Measurements from ENCODE around the gene FFAR1.
"Not testable (repeated sequence)": the region's sequence is repeated elsewhere in the genome, so short reads cannot be mapped to it uniquely, and the experiment has no call there.

FFAR1 gene

DNA sequence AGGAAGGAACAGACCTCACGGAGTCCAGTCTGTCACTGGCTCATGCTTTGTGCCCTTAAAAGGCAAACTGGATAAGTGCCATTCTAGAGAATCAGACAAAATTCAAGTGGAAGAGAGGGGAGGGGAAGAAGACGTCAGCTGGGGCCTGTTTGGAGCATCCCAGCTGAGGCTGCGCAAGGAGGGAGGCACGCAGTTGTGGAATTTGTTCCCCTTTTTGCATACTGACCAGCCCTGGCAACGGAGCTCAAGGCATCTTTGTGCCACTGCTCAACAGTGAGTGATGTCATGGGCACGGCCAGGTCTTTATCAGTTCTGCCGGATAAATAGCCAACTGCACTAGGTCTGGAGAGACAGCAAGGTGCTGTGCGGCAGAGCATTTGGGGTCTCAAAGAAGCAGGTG lies 23.0 kb downstream of the FFAR1 start, which contains the start of gene GPR42:
GPR42 (plus strand) TSS at position 347 of the 400 bp plus-strand sequence. CDS start 292 bp downstream, outside the sequence.
- H3K4me3 ChIP-seq (ENCODE audit: low read length) = no peak within 1 kb of the TSS
- TF ChIP-seq ZNF274 (IDR thresholded peaks at IDR 0.05; ENCODE audit: low read depth, low read length) = no peak

GRCh38 chr19:35373492-35373891 lies 25.8 kb downstream of the FFAR1 start:
- TF ChIP-seq ZNF274 (IDR thresholded peaks at IDR 0.05; ENCODE audit: low read depth, low read length) = no peak

DNA sequence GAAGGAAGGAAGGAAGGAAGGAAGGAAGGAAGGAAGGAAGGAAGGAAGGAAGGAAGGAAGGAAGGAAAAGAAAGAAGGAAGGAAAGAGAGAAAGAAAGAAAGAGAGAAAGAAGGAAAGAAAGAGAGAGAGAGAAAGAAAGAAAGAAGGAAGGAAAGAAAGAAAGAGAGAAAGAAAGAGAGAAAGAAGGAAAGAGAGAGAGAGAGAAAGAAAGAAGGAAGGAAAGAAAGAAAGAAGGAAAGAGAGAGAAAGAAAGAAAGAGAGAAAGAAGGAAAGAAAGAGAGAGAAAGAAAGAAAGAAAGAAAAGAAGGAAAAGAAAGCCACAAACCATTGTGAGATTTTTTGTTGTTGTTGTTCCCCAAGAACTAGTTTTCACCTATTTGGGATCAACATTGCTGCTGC lies 26.3 kb downstream of the FFAR1 start:
- H3K4me3 ChIP-seq (ENCODE audit: low read length) = not testable (repeated sequence)

More at GRCh38 chr19:35373492-35373891, 25.8 kb downstream of the FFAR1 start:
- no peak overlapping the region for H3K4me3 ChIP-seq (ENCODE audit: low read length)

DNA sequence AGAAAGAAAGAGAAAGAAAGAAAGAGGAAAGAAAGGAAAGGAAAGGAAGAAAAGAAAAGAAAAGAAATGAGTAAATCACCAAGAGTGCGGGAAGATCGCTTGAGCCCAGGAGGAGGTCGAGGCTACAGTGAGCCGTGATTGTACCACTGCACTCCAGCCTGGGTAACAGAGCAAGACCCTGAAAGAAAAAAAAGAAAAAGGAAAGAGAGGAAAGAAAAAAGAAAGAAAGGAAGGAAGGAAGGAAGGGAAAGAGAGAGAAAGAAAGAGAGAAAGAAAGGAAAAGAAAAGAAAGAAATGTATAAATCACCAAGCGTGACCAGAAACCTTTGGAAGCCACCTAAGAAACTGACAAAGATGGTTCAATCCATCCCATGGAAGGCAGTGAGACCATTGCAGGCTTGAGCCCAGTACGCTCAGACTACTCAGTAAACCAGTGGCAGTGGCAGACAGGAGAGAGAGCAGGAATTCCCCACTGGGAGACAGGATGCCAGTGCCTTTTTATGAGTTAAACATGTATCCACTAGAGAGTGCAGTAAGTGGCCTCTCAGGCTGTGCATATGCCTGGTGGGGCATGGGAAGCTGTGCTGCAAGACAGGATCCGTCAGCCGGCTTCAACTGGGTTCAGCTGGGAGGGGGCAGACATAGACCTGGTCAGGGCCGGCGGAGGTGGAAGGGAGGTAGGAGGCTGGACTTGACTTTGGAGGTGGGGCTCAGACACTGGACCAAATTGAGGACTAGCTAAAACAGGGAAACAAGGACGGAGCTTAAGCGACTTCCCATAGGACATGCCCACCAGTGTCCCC lies 28.0 kb downstream of the FFAR1 start:
- no peak for TF ChIP-seq ZNF274 (IDR thresholded peaks at IDR 0.05; ENCODE audit: low read depth, low read length)
- no peak overlapping the region for H3K4me3 ChIP-seq (ENCODE audit: low read length)

- no peak overlapping the region for H3K4me3 ChIP-seq (ENCODE audit: low read length)
- TF ChIP-seq ZNF274 (IDR thresholded peaks at IDR 0.05; ENCODE audit: low read depth, low read length) = no peak
Observed at GRCh38 chr19:35377656-35378055, 30.0 kb downstream of the FFAR1 start.

GRCh38 chr19:35378356-35378755 lies 30.7 kb downstream of the FFAR1 start:
- TF ChIP-seq ZNF274 (IDR thresholded peaks at IDR 0.05; ENCODE audit: low read depth, low read length) = no peak
- no peak overlapping the region for H3K4me3 ChIP-seq (ENCODE audit: low read length)

GRCh38 chr19:35379545-35379944 lies 31.8 kb downstream of the FFAR1 start:
- not testable (repeated sequence) for H3K4me3 ChIP-seq (ENCODE audit: low read length)

GRCh38 chr19:35379992-35380391 lies 32.3 kb downstream of the FFAR1 start:
- H3K4me3 ChIP-seq (ENCODE audit: low read length) = no peak overlapping the region
- no peak for TF ChIP-seq ZNF274 (IDR thresholded peaks at IDR 0.05; ENCODE audit: low read depth, low read length)

GRCh38 chr19:35380450-35381124 lies 32.9 kb downstream of the FFAR1 start:
- H3K4me3 ChIP-seq (ENCODE audit: low read length) = no peak overlapping the region
- no peak for TF ChIP-seq ZNF274 (IDR thresholded peaks at IDR 0.05; ENCODE audit: low read depth, low read length)

DNA sequence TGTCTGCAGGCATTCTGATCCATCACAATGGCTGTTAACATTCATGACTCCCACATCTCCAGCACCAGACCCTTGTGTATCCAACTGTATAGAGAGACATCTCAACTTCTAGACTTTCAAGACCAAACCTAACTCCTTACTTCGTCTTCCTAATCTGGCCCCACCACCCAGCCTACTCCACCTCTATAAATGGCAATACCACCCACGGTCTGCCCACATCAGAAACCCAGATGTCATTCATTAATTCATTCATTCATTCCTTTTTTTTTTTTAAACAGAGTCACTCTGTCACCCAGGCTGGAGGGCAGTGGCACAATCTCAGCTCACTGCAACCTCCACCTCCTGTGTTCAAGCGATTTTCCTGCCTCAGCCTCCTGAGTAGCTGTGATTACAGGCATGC lies 33.6 kb downstream of the FFAR1 start:
- no peak for TF ChIP-seq ZNF274 (IDR thresholded peaks at IDR 0.05; ENCODE audit: low read depth, low read length)
- no peak overlapping the region for H3K4me3 ChIP-seq (ENCODE audit: low read length)

DNA sequence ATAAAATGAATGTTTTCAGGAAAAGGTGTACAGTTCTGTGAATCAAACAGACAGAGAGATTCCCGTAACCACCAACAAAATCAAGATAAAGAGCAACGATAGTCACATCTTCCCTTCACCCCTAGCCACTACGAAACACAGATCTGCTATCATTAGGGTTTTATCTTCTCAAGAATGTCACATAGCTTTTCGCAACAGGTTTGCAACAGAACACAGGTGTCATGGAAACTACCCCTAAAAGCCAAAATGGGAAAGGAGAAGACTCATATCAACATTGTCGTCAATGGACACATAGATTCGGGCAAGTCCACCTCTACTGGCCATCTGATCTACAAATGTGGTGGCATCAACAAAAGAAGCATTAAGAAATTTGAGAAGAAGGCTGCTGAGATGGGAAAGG lies 34.2 kb downstream of the FFAR1 start:
- H3K4me3 ChIP-seq (ENCODE audit: low read length) = no peak overlapping the region
- no peak for TF ChIP-seq ZNF274 (IDR thresholded peaks at IDR 0.05; ENCODE audit: low read depth, low read length)

- no peak overlapping the region for H3K4me3 ChIP-seq (ENCODE audit: low read length)
- no peak for TF ChIP-seq ZNF274 (IDR thresholded peaks at IDR 0.05; ENCODE audit: low read depth, low read length)
Observed at GRCh38 chr19:35383536-35383935, 35.8 kb downstream of the FFAR1 start.

DNA sequence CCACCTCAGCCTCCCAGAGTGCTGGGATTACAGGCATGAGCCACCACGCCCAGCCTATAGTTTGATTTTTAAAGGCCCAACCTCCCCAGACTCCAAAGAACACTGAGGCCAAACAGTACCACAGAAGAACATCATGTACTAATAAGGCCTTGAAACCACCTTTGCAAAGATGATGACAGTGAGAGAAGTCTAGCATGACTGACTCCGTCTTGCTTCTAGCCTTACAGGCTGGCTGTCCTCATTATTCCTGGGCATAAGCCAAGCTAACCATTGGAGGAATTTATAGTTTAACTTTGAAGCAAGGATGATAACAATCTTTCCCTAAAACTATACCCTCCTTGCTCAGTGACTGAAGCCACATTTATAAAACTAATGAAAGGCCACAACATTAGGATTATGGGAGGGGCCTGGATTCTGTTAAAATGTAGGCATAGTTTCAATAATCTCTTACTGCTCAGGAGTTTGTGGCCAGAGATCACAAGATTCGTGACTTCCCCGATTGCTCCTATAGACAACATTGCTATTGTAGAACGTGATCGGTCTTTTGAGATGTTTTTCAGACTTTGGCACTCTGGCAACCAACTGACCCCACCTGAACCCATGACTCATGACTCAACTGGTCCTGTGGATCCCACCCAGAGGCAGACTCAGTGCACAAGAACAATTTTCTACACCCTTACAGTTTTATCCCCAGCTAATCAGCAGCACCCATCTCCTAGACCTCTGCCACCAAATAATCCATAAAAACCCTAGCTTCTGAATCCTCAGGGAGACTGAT lies 40.8 kb downstream of the FFAR1 start:
- no peak for TF ChIP-seq ZNF274 (IDR thresholded peaks at IDR 0.05; ENCODE audit: low read depth, low read length)
- no peak overlapping the region for H3K4me3 ChIP-seq (ENCODE audit: low read length)

GRCh38 chr19:35389192-35389861 lies 41.6 kb downstream of the FFAR1 start:
- TF ChIP-seq ZNF274 (IDR thresholded peaks at IDR 0.05; ENCODE audit: low read depth, low read length) = no peak
- no peak overlapping the region for H3K4me3 ChIP-seq (ENCODE audit: low read length)
